GM12874 (cell line): ENCODE results near the gene PANK1.
A peak's percentile ranks its signal among the peaks of the same experiment; 100 is the strongest.

Experiments used
- CTCF ChIP-seq: IDR thresholded peaks from 2 replicates; pipeline ENCODE4 v1.5.1; 2011; ENCODE audit warnings: low read depth, mild to moderate bottlenecking, control low read depth, low read length, moderate library complexity; ENCODE audit not compliant: insufficient read depth

The PANK1 gene

GRCh38 chr10:89644691-89644966 lies 413 bp downstream of the PANK1 start:
- 0 out of 2 replicates have a peak, but pooled peaks have one; percentile 0 for TF ChIP-seq CTCF

GRCh38 chr10:89643812-89644690 lies 991 bp downstream of the PANK1 start:
- TF ChIP-seq CTCF, result no peak

GRCh38 chr10:89643431-89643811 lies 1.6 kb downstream of the PANK1 start:
- no peak for TF ChIP-seq CTCF

- TF ChIP-seq CTCF, result no peak
Observed at GRCh38 chr10:89642193-89642592, 2.8 kb downstream of the PANK1 start.

GRCh38 chr10:89640241-89640640 lies 4.8 kb downstream of the PANK1 start:
- no peak for TF ChIP-seq CTCF

- no peak for TF ChIP-seq CTCF
Observed at GRCh38 chr10:89639326-89639725, 5.7 kb downstream of the PANK1 start.

- TF ChIP-seq CTCF, result no peak
Observed at GRCh38 chr10:89637113-89637512, 7.9 kb downstream of the PANK1 start.
